ENCODE data around the gene CACFD1. TPM values are rescaled to one million over a fixed set of nuclear protein-coding genes. Genes with fewer than 3 reads are reported as not detected.

Gene CACFD1
- total and polyA plus RNA-seq, 2 experiments from 2014 or later, result 5.8 to 18.2 TPM

GRCh38 chr9:133499132-133499891, 39.5 kb downstream of the CACFD1 start:
- Histone ChIP-seq H3K27me3 (ENCODE audit: insufficient read depth) (no peaks in the 10 kb centered on the region), H3F3A (replicated peaks; ENCODE audit: low read depth) (no peaks in the 10 kb centered on the region; the same call in 1 of the 2 replicates), H3K79me2 (replicated peaks; ENCODE audit: insufficient read depth) (no peaks in the 10 kb centered on the region), H3K4me3 (no peak overlapping the region), H3K4me1 (ENCODE audit: insufficient read depth) (no peaks in the 10 kb centered on the region), H3K9me2 (ENCODE audit: insufficient read depth) (no peaks in the 10 kb centered on the region), H4K20me1 (replicated peaks; ENCODE audit: insufficient read depth) (no peaks in the 10 kb centered on the region), H3K4me2 (no peak overlapping the region), H3K36me3 (ENCODE audit: insufficient read depth) (no peaks in the 10 kb centered on the region), H3K27ac (ENCODE audit: low read depth) (no peak overlapping the region), H2AFZ (no peak overlapping the region)
- DNase-seq (ENCODE audit: low spot score), result no peak
- Mint-ChIP-seq H3K4me3 (no peak overlapping the region), H3K27me3 (ENCODE audit: insufficient read depth, low read depth, poor library complexity) (peaks cover 8% of the 10 kb centered on the region), H3K36me3 (ENCODE audit: low read depth) (peaks cover 3% of the 10 kb centered on the region; the same call in 2 of the 3 replicates), H3K27ac (no peak overlapping the region), H3K4me1 (no peaks in the 10 kb centered on the region), H3K9me3 (peaks cover 32% of the 10 kb centered on the region)
- TF ChIP-seq STAT1 (IDR thresholded peaks at IDR 0.05; ENCODE audit: unreplicated experiment), result no peak
- no peak for ATAC-seq

GRCh38 chr9:133499892-133500270, 40.1 kb downstream of the CACFD1 start:
- H3K27ac ChIP-seq (ENCODE audit: low read depth), result no peak overlapping the region
- no peaks in the 10 kb centered on the region for H3K4me1 Mint-ChIP-seq
- no peaks in the 10 kb centered on the region for H3K4me1 ChIP-seq (ENCODE audit: insufficient read depth)
- H3K79me2 ChIP-seq (replicated peaks; ENCODE audit: insufficient read depth), result no peaks in the 10 kb centered on the region
- ATAC-seq (no peak), DNase-seq (ENCODE audit: low spot score) (no peak)
- no peaks in the 10 kb centered on the region for H3K9me2 ChIP-seq (ENCODE audit: insufficient read depth)
- H3K27me3 Mint-ChIP-seq (ENCODE audit: insufficient read depth, low read depth, poor library complexity), result peaks cover 8% of the 10 kb centered on the region
- no peak overlapping the region for H2AFZ ChIP-seq
- H3K4me3 Mint-ChIP-seq, result no peak overlapping the region
- peaks cover 3% of the 10 kb centered on the region; the same call in 2 of the 3 replicates for H3K36me3 Mint-ChIP-seq (ENCODE audit: low read depth)
- H3K4me3 ChIP-seq, result no peak overlapping the region
- no peaks in the 10 kb centered on the region for H3K27me3 ChIP-seq (ENCODE audit: insufficient read depth)
- no peak overlapping the region for H3K27ac Mint-ChIP-seq
- no peak overlapping the region for H3K4me2 ChIP-seq
- H3K36me3 ChIP-seq (ENCODE audit: insufficient read depth), result no peaks in the 10 kb centered on the region
- peaks cover 32% of the 10 kb centered on the region for H3K9me3 Mint-ChIP-seq
- H3F3A ChIP-seq (replicated peaks; ENCODE audit: low read depth), result no peaks in the 10 kb centered on the region; the same call in 1 of the 2 replicates
- no peaks in the 10 kb centered on the region for H4K20me1 ChIP-seq (replicated peaks; ENCODE audit: insufficient read depth)
- TF ChIP-seq POLR2AphosphoS5 (IDR thresholded peaks at IDR 0.05; ENCODE audit: low read depth), result no peak
- TF ChIP-seq ZNF114 (CRISPR knock-in tag; IDR thresholded peaks at IDR 0.05), result no peak
- no peak for TF ChIP-seq JUNB (IDR thresholded peaks at IDR 0.05; ENCODE audit: unreplicated experiment)
- TF ChIP-seq EZH2 (IDR thresholded peaks at IDR 0.05; ENCODE audit: low read depth, unreplicated experiment), result no peak
- TF ChIP-seq CTCF (conservative IDR thresholded peaks at IDR 0.05; ENCODE audit: low read depth in 2 of 2), result no peak
- TF ChIP-seq ZNF462 (CRISPR knock-in tag; IDR thresholded peaks at IDR 0.05), result no peak
- no peak for TF ChIP-seq EZH2phosphoT487 (IDR thresholded peaks at IDR 0.05; ENCODE audit: unreplicated experiment)
- no peak for TF ChIP-seq ETS1 (IDR thresholded peaks at IDR 0.05)
- TF ChIP-seq ZNF331 (CRISPR knock-in tag; IDR thresholded peaks at IDR 0.05; ENCODE audit: low read depth), result no peak

Measured in GM23338 (cell line).